Activated naive CD8-positive, alpha-beta T cell treated with anti-CD3 and anti-CD28 coated beads, Interleukin-2, amount 50 U/mL, for 24 hours (primary cell): ENCODE results near the gene NCF1.
"Not testable (repeated sequence)": the region's sequence is repeated elsewhere in the genome, so short reads cannot be mapped to it uniquely, and the experiment has no call there.

Experiments used
- ATAC-seq: fragments of 150-1000 bp; cut with Tn5 transposase; one replicate; pipeline ENCODE4 v1.10.0; 2021
- DNase-seq: peaks from one replicate; pipeline ENCODE4 v3.0.0; 2021
- H3K27ac Mint-ChIP-seq: one replicate; pipeline ENCODE4 v1.8.0; 2021; ENCODE audit warnings: mild to moderate bottlenecking, mixed read lengths
- H3K27me3 Mint-ChIP-seq: one replicate; pipeline ENCODE4 v1.8.0; 2021; ENCODE audit warnings: mixed read lengths
- H3K36me3 Mint-ChIP-seq: one replicate; pipeline ENCODE4 v1.8.0; 2021; ENCODE audit warnings: low read depth, mixed read lengths
- H3K4me1 Mint-ChIP-seq: one replicate; pipeline ENCODE4 v1.8.0; 2021; ENCODE audit warnings: mixed read lengths
- H3K4me3 Mint-ChIP-seq: one replicate; pipeline ENCODE4 v1.8.0; 2021; ENCODE audit warnings: mild to moderate bottlenecking, moderate library complexity, mixed read lengths
- H3K9me3 Mint-ChIP-seq: one replicate; pipeline ENCODE4 v1.8.0; 2021; ENCODE audit warnings: mixed read lengths

NCF1 gene

GRCh38 chr7:74773760-74774750, at the start of gene NCF1:
NCF1 (plus strand) TSS chr7:74774011; CDS start chr7:74774032, 21 bp downstream.
- not testable (repeated sequence) for H3K9me3 Mint-ChIP-seq, H3K4me1 Mint-ChIP-seq, H3K27me3 Mint-ChIP-seq, H3K27ac Mint-ChIP-seq, H3K4me3 Mint-ChIP-seq, DNase-seq, H3K36me3 Mint-ChIP-seq
- ATAC-seq = peak; percentile 37

DNA sequence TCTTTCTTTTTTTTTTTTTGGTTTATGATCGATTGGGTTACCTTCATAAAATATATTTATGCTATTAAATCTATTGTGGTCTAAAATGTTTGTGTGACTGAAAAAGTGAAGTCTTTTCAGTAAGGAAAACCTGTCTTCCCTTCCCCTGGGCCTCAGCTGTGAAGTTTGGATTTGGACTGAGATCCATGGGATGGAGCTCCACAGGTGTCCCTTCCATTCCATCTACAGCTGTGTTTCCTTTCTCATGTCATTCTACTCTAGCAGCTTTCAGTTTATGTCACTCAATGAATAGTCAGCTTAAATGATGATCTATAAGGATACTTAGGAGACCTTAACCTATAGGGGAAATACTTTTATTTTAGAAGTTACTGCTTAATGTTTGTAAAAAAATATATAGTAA, 48.0 kb upstream of the NCF1 start:
- Mint-ChIP-seq H3K27ac (no peak overlapping the region), H3K36me3 (peaks cover 25% of the 10 kb centered on the region), H3K27me3 (no peaks in the 10 kb centered on the region), H3K9me3 (no peaks in the 10 kb centered on the region), H3K4me1 (no peaks in the 10 kb centered on the region), H3K4me3 (no peak overlapping the region)
- ATAC-seq (no peak), DNase-seq (no peak)

DNA sequence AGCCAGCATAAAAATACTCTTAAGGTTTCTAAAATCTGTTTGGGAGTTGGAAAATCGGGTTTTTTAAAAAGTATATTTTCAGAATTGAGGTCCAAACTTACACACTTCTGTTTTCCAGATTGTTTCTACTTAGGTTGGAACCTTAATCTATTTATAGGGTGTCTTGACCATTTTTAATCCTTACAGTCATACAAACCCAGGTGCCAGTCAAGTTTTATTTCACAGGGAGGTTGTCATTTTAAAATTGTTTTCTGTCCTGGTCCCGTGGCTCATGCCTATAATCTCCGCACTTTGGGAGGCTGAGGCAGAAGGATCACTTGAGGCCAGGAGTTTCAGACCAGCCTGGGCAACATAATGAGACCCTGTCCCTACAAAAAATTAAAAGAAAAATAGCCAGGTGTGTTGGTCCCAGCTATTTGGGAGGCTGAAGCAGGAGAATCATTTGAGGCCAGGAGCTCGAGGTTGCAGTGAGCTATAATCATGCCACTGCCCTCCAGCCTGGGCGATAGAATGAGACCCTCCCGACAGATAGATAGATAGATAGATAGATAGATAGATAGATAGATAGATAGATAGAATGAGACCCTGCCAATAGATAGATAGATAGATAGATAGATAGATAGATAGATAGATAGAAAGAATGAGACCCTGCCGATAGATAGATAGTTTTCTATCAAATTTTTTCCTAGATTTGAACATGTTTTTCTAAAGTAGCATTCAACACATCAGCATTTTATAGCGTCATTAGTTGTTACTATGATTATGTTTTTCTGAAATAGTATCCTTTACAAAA, 47.3 kb upstream of the NCF1 start:
- H3K4me3 Mint-ChIP-seq = no peak overlapping the region
- peaks cover 24% of the 10 kb centered on the region for H3K36me3 Mint-ChIP-seq
- H3K4me1 Mint-ChIP-seq = no peaks in the 10 kb centered on the region
- H3K27me3 Mint-ChIP-seq = no peaks in the 10 kb centered on the region
- DNase-seq = no peak
- no peaks in the 10 kb centered on the region for H3K9me3 Mint-ChIP-seq
- no peak for ATAC-seq
- no peak overlapping the region for H3K27ac Mint-ChIP-seq

DNA sequence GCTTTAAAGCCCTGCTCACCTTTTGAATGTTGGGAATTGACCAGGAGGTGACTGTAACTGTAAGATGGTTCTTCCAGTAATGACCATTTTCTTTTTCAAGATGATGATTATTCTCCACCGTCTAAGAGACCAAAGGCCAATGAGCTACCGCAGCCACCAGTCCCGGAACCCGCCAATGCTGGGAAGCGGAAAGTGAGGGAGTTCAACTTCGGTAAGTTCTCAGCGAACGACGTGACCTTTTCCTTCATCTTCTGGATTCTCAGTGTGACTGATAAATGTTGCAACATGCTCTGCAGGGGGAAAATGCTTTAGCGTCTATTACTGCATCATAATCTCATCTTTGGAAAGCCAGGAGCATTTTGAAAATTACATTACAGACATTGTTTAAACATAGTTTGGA, 45.1 kb upstream of the NCF1 start:
- H3K36me3 Mint-ChIP-seq = peaks cover 12% of the 10 kb centered on the region
- not testable (repeated sequence) for H3K4me1 Mint-ChIP-seq, H3K4me3 Mint-ChIP-seq, H3K27ac Mint-ChIP-seq, DNase-seq, H3K9me3 Mint-ChIP-seq, ATAC-seq, H3K27me3 Mint-ChIP-seq

DNA sequence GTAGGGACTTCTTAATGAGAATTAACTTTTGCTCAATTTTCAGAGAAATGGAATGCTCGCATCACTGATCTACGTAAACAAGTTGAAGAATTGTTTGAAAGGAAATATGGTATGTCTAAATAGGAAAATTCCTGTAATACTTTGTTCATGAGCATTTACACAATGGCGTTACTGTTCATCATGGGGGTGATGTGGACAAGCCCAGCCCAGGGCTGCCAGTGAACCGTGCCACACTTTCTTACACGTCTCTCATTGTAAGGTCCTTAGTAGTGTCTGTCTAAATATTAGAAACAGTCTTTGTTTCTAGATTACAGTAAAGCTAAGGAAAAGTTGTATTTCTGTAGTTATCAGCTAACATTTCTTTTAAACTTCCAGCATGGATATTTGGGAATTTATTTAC, 43.6 kb upstream of the NCF1 start:
- not testable (repeated sequence) for H3K9me3 Mint-ChIP-seq, DNase-seq, H3K4me3 Mint-ChIP-seq, ATAC-seq, H3K4me1 Mint-ChIP-seq, H3K36me3 Mint-ChIP-seq, H3K27me3 Mint-ChIP-seq, H3K27ac Mint-ChIP-seq

DNA sequence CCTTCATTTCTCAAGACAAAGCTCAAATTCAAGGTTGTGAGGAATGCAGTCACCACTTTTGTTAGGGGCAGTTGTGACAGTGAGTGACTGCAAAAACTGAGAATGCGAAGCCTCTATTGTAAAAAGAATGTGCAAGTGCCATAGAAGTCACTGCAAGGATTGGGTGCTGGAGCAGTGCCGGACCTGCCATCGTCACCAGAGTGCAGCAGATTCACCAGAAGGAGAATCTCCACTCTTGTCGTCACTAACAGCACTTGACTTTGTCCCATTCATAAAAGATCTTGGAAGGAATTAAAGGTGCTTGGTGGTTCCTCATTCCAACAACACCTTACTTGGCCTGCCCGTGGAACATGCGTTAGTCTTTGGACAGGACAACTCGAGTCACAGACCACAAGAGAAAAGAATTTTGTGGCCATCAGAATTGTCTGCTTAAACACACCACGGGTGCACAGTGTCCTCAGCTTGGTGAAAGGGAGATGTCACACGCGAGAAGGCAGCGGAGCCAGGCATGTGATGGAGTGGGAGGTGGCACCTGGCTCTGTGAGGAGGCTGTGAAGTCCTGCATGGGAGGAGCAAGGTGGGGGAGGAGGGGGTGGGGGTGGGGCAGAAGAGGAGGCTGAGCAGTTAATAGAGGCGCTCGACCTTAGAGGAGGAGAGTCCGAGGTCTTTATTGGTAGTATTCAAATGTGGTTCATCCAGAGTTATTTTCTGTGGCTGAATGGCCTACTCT, 33.7 kb upstream of the NCF1 start:
- not testable (repeated sequence) for H3K9me3 Mint-ChIP-seq, H3K27ac Mint-ChIP-seq, H3K4me1 Mint-ChIP-seq, H3K27me3 Mint-ChIP-seq, DNase-seq, H3K36me3 Mint-ChIP-seq, H3K4me3 Mint-ChIP-seq, ATAC-seq

DNA sequence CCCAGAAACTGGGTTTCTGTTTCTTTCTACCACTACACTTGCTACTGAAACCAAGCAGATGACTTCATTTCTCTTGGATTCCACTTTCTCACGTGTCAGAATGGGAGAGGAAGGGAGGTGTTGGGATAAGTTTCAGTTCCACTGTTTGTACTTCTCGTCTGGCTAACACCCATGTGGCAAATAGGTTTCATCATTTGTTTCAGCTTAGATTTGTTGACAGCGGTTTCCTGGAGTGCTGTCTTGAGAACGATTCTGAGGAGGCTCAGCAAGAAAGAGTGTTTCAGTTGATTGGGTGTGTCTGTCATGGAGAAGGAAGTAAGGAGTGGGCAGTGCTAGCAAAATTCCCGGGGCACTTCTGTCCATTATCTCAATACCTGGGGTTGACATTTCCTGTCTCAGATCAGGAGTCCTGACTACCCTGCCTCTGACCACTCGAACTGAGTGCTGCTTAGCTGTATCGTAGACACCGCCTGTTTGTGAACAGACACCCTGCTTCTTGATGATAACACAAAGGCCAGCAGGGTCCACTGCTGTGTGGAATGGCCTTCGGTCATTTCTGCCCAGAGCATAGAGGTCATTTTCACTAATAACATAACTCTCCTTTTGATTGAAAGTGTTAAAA, 29.8 kb upstream of the NCF1 start:
- H3K36me3 Mint-ChIP-seq, ATAC-seq, DNase-seq, H3K9me3 Mint-ChIP-seq, H3K4me3 Mint-ChIP-seq, H3K27me3 Mint-ChIP-seq, H3K4me1 Mint-ChIP-seq, H3K27ac Mint-ChIP-seq: not testable (repeated sequence)

DNA sequence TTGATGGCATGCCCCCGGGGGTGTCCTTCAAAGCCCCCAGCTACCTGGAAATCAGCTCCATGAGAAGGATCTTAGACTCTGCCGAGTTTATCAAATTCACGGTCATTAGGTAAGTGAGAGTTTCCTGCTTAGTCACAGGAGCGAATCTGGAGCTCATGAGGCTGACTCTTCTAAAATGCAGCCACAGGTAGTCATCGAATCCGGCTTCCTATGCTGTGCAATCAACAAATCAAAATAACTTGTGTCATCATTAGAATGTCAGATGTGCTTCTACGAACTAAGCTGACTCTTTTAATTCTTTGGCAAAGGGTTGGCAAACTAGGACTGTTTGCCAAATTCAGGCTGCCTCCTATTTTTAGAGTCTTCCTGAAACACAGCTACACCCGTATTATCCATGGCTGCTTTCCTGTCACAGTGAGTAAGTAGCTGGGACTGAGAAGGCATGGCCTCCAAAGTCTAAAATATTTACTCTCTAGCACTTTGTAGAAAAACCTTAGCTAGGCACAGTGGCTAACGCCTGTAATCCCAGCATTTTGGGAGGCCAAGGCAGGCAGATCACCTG, 19.8 kb upstream of the NCF1 start:
- not testable (repeated sequence) for DNase-seq, H3K4me3 Mint-ChIP-seq, H3K9me3 Mint-ChIP-seq, ATAC-seq, H3K27me3 Mint-ChIP-seq, H3K27ac Mint-ChIP-seq, H3K36me3 Mint-ChIP-seq, H3K4me1 Mint-ChIP-seq

- H3K36me3 Mint-ChIP-seq, ATAC-seq, H3K9me3 Mint-ChIP-seq, DNase-seq, H3K27me3 Mint-ChIP-seq, H3K4me1 Mint-ChIP-seq, H3K4me3 Mint-ChIP-seq, H3K27ac Mint-ChIP-seq: not testable (repeated sequence)
Measured at GRCh38 chr7:74756673-74757072, 17.1 kb upstream of the NCF1 start.

GRCh38 chr7:74758268-74758667, 15.5 kb upstream of the NCF1 start:
- H3K4me1 Mint-ChIP-seq, H3K27me3 Mint-ChIP-seq, H3K9me3 Mint-ChIP-seq, ATAC-seq, H3K27ac Mint-ChIP-seq, H3K36me3 Mint-ChIP-seq, H3K4me3 Mint-ChIP-seq, DNase-seq: not testable (repeated sequence)

DNA sequence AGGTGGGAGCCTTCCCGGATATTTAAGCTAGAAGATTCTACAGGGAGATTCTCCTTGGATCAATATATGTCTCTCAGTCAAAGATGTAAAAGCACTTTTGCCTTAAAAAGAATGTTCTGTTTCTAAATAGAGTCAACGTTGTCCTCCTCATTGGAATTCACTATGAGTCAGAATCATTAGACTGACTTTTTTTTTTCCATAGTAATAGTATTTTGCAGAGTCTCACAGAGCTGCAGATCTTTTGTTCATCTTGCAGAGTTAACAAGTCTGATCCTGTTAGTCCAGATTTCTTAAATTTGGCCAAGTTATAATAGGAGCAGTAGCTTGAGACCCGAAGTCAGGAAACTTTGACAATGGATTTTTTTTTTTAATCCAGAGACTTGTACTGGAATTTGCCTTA, 14.8 kb upstream of the NCF1 start:
- H3K27ac Mint-ChIP-seq, ATAC-seq, H3K27me3 Mint-ChIP-seq, DNase-seq, H3K9me3 Mint-ChIP-seq, H3K4me1 Mint-ChIP-seq, H3K36me3 Mint-ChIP-seq, H3K4me3 Mint-ChIP-seq: not testable (repeated sequence)

DNA sequence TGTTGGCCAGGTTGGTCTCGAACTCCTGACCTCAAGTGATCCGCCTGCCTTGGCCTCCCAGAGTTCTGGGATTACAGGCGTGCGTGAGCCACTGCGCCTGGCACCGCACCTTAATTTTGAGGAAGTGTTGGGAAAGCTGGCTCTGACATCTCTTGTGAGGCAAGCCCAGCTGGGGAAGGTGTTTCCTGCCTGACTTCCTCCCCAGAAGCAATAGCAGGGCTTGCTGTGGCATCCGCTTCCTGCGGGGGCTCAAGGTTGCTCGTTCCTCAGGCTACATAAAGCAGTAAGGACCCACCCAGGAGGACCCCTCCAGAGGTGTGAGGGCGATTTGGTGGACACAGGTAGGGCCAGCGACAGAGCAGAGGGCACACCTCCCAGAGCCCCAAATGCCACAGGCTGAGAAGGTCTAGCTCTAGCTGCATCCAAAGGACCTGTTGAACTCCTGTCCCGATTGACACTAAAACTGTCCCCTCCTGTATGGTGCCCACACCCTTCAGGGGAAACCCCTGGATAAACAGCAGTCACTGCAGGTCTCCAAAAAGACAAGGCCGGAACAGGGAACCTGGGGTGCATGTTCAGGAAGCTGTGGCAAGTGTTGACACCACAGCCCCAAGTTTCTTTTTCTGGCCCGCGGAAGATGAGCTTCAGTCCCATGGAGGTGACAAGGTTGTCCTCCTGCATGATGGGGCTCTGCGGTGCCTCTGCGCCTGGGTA, 8.4 kb upstream of the NCF1 start:
- H3K27ac Mint-ChIP-seq, H3K36me3 Mint-ChIP-seq, H3K4me1 Mint-ChIP-seq, H3K9me3 Mint-ChIP-seq, DNase-seq, H3K4me3 Mint-ChIP-seq, H3K27me3 Mint-ChIP-seq: not testable (repeated sequence)
- ATAC-seq = peak; percentile 42

DNA sequence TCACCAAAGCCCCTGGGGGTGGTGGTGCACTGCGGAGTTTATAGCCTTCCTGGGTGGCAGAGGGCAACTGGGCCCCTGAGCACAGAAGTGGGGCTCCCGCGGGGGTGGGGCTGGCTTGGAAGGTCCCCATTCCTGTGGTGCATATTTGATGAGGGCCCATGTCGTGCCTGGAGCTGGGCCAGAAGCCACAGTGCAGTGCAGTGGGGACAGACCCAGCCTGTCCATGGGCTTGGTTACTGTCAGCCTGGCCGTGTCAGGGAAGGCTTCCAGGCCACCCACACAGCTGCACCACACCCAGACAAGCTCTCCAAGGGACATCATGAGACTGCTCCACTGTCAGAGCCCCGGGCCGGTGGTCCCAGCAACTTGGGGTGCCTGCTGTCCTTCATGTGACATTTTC, 7.3 kb upstream of the NCF1 start:
- not testable (repeated sequence) for H3K36me3 Mint-ChIP-seq, DNase-seq, H3K4me1 Mint-ChIP-seq, H3K27ac Mint-ChIP-seq, H3K4me3 Mint-ChIP-seq, H3K27me3 Mint-ChIP-seq, H3K9me3 Mint-ChIP-seq, ATAC-seq
